HepG2 (cell line): ENCODE results near the gene STPG2. TPM values are rescaled to one million over a fixed set of nuclear protein-coding genes. Genes with fewer than 3 reads are reported as not detected.

Source experiments
- ATAC-seq: fragments of 200-7000 bp; cut with Tn5 transposase; 3 replicates; pipeline ENCODE4 v1.9.1; 2020; ENCODE audit warnings: mild to moderate bottlenecking, moderate library complexity
- BruUV-seq: library from RNA; stranded (reverse); fragments of 400-500 nt; replicated peaks from 2 replicates; lab custom pipeline; 2021; lab: Mats Ljungman, UMichigan
- CTCF ChIA-PET: fragments of 300-600 bp; formaldehyde crosslinking; extraction: SDS; loops from one replicate; lab custom pipeline; 2021; ENCODE audit warnings: low total read pairs, inconsistent platforms, low intra/inter-chr PET ratio; lab: Yijun Ruan, JAX
- POLR2A ChIA-PET: fragments of 350-600 bp; sonication (Branson Sonifier 250); formaldehyde crosslinking; loops from one replicate; lab custom pipeline; 2020; ENCODE audit warnings: antibody characterized with exemption, inconsistent platforms; lab: Yijun Ruan, JAX
- DNase-seq: peaks from one replicate; pipeline ENCODE4 v3.0.0-alpha.2; 2015; ENCODE audit warnings: low spot score
- FAIRE-seq: peaks from 3 replicates; lab custom pipeline; 2011; peaks lifted over from hg19 to GRCh38; lab: Jason Lieb, UNC
- H2AFZ ChIP-seq: one replicate; pipeline ENCODE4 v1.6.1; 2011; ENCODE audit warnings: low read length, inconsistent platforms
- H3K27ac ChIP-seq: fragments of 300-600 bp; 3 replicates; pipeline ENCODE4 v1.8.0; 2011; ENCODE audit warnings: mixed run types, mild to moderate bottlenecking, mixed read lengths, low read length, inconsistent platforms; ENCODE audit not compliant: insufficient read depth; ENCODE audit errors: extremely low read length
- H3K27me3 ChIP-seq, 2 experiments: fragments of 200-600 bp in 1 of 2; 2 replicates in 1 of 2; 3 replicates in 1 of 2; pipeline versions ENCODE4 v1.6.0 to v1.8.0; 2011; ENCODE audit warnings: low read length in 2 of 2, mild to moderate bottlenecking in 2 of 2, moderate library complexity in 2 of 2, inconsistent platforms in 1 of 2; ENCODE audit not compliant: insufficient read depth in 2 of 2, control insufficient read depth in 1 of 2
- H3K36me3 ChIP-seq, 2 experiments: fragments of 200-600 bp in 1 of 2; replicated peaks in 1 of 2; 2 replicates in 1 of 2; 3 replicates in 1 of 2; pipeline versions ENCODE4 v1.5.1 to v1.8.0; 2011; ENCODE audit warnings: low read length in 2 of 2, inconsistent platforms in 1 of 2; ENCODE audit not compliant: insufficient read depth in 2 of 2, control insufficient read depth in 1 of 2
- H3K4me1 ChIP-seq: 2 replicates; pipeline ENCODE4 v1.5.1; 2012; ENCODE audit warnings: low read length, inconsistent platforms; ENCODE audit not compliant: insufficient read depth
- H3K4me2 ChIP-seq: 2 replicates; pipeline ENCODE4 v1.6.0; 2011; ENCODE audit warnings: low read depth, low read length, inconsistent platforms
- H3K4me3 ChIP-seq, 3 experiments: fragments of 200-600 bp in 1 of 3; sonication (generic), shearing (Covaris generic) in 1 of 3; replicated peaks in 1 of 3; 2 replicates each; pipeline ENCODE4 v1.5.1; 2011 to 2016; ENCODE audit warnings: low read length in 3 of 3, inconsistent platforms in 2 of 3, low read depth in 2 of 3, mild to moderate bottlenecking in 2 of 3, control low read depth in 1 of 3, mixed read lengths in 1 of 3; ENCODE audit not compliant: insufficient read depth in 1 of 3
- H3K79me2 ChIP-seq: one replicate; pipeline ENCODE4 v1.6.1; 2011; ENCODE audit warnings: low read length, inconsistent platforms; ENCODE audit not compliant: insufficient read depth
- H3K9ac ChIP-seq: 2 replicates; pipeline ENCODE4 v1.6.0; 2011; ENCODE audit warnings: mild to moderate bottlenecking, low read depth, low read length, inconsistent platforms; ENCODE audit not compliant: insufficient read depth
- H3K9me3 ChIP-seq: 2 replicates; pipeline ENCODE4 v1.5.1; 2012; ENCODE audit warnings: mild to moderate bottlenecking, low read length
- H4K20me1 ChIP-seq: 2 replicates; pipeline ENCODE4 v1.6.0; 2011; ENCODE audit warnings: inconsistent platforms, mild to moderate bottlenecking, low read length, moderate library complexity; ENCODE audit not compliant: insufficient read depth
- CTCF ChIP-seq: sonication (generic); formaldehyde crosslinking; IDR thresholded peaks from 2 replicates; pipeline ENCODE4 v1.5.0; 2020; ENCODE audit warnings: mild to moderate bottlenecking, missing genetic modification reagents, moderate library complexity
- EHMT2 ChIP-seq: fragments of 200-600 bp; sonication (generic); IDR thresholded peaks from 2 replicates; pipeline ENCODE4 v1.7.0; 2017; ENCODE audit warnings: antibody characterized with exemption, low read depth, low read length, borderline replicate concordance
- NCOA5 ChIP-seq: sonication (generic); formaldehyde crosslinking; IDR thresholded peaks from 2 replicates; pipeline ENCODE4 v1.4.0; 2020; ENCODE audit warnings: missing genetic modification reagents
- XRCC5 ChIP-seq: fragments of 200-400 bp; formaldehyde crosslinking; optimal IDR thresholded peaks from 2 replicates; pipeline ENCODE3; 2017; ENCODE audit warnings: mild to moderate bottlenecking, low read length
- WGBS: methylation state at CpG from one replicate; pipeline ENCODE4 v1.1.6; 2017; ENCODE audit warnings: low lambda C conversion rate; 5-methylcytosine and 5-hydroxymethylcytosine counted together
- in situ Hi-C: cut with HindIII; loops from 2 replicates; pipeline ENCODE4 v1.10.0; 2017; ENCODE audit warnings: low pct_unique_long_range_greater_than_20kb; ENCODE audit not compliant: extremely low pct_ligation_motif_present
- intact Hi-C: fragments of 100-400 bp; cut with micrococcal nuclease; formaldehyde crosslinking; loops from one replicate; pipeline ENCODE4 v1.10.0; 2022; ENCODE audit not compliant: unreplicated experiment
- polyA plus RNA-seq, 8 experiments: library from polyadenylated mRNA; depleted of rRNA in 3 of 8; stranded (reverse) in 7 of 8; unstranded in 1 of 8; fragments of >200 nt; fragmentation: Illumina TruSeq in 4 of 8; extraction: Trizol in 4 of 8; gene quantifications; 2 replicates each; pipeline versions ENCODE4 v1.2.1 to v1.2.3, GENCODE V29; 2011 to 2016; ENCODE audit warnings: low read depth in 4 of 8, missing spikeins in 1 of 8, mixed read lengths in 1 of 8; ENCODE audit not compliant: insufficient read depth in 1 of 8
- total RNA-seq, 5 experiments: library from RNA; depleted of rRNA; stranded (reverse); fragments of >200 nt; fragmentation: Illumina TruSeq; extraction: Trizol; gene quantifications; 2 replicates each; pipeline ENCODE4 v1.2.3, GENCODE V29; 2016; ENCODE audit warnings: low read depth in 1 of 5

The STPG2 gene
- total and polyA plus RNA-seq, 2 of the 13 experiments (the other 11 are each of a cell fraction or from before 2014, with no cell fraction given) = 0.07 TPM; not detected in 1

GRCh38 chr4:97984545-97985131 is 158.6 kb downstream of the STPG2 start:
- H3K79me2 ChIP-seq = no peaks in the 10 kb centered on the region
- H3K4me2 ChIP-seq = no peak overlapping the region
- CTCF ChIA-PET = no interaction called here
- no TSS peak for BruUV-seq
- TF ChIP-seq CTCF (0 out of 2 replicates have a peak, but pooled peaks have one; percentile 8), EHMT2 (no peak)
- intact Hi-C loops = no loop called here
- no peaks in the 10 kb centered on the region for H3K27me3 ChIP-seq
- no peak overlapping the region for H2AFZ ChIP-seq
- no peaks in the 10 kb centered on the region for H3K9me3 ChIP-seq
- DNase-seq = no peak
- H3K9ac ChIP-seq = no peak overlapping the region
- ATAC-seq = no peak
- WGBS = 11% methylated on average over 5 of the region's 5 CpGs
- H4K20me1 ChIP-seq = no peaks in the 10 kb centered on the region
- no peak overlapping the region for H3K27ac ChIP-seq
- no peaks in the 10 kb centered on the region for H3K4me1 ChIP-seq
- in situ Hi-C loops = no loop called here
- no peak for FAIRE-seq
- H3K4me3 ChIP-seq = no peak overlapping the region
- no peaks in the 10 kb centered on the region for H3K36me3 ChIP-seq
- POLR2A ChIA-PET = no interaction called here

DNA sequence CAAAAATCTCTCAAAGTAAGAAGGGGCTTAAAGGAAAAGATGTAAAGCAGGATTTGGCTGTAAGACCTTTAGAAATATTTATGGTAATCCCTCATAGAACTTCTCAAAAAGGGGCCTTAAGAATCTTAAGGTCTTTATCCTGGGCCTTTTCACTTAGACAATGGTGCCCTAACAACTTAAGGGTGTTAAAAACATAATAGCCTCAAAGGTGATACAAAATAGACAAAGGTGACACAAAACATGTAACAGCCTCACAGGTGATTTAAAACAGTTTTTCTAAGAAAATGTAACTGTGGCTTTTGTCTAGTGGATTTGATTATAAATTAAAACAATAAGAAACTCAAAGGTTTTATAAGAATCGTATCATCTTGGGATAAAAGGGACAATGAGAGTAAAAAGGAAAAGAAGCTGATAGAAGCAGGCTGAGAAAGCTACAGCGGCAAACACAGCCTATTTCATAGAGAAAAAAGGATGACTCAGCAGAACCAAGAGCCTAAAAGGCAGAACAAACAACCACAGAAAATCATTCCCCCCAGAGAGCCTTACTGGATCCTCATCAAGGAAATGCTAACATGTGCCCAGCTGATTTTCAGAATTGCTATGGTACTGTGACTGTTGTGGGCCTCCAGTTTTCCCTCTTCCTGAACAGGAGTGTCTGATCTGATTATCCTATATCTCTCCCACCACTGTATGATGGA is 164.3 kb downstream of the STPG2 start:
- no TSS peak for BruUV-seq
- ATAC-seq = no peak
- H3K4me1 ChIP-seq = no peaks in the 10 kb centered on the region
- H3K27ac ChIP-seq = no peak overlapping the region
- FAIRE-seq = no peak
- intact Hi-C loops (loop anchor here (5.0 kb wide), 1 partner anchor 1477 kb away; no protein-coding TSS in a partner anchor), in situ Hi-C loops (no loop called here)
- WGBS = 0% methylated on average over 2 of the region's 2 CpGs
- no peak overlapping the region for H3K4me2 ChIP-seq
- H3K36me3 ChIP-seq = no peaks in the 10 kb centered on the region
- H3K9me3 ChIP-seq = peaks cover 9% of the 10 kb centered on the region
- ChIA-PET CTCF (no interaction called here), POLR2A (no interaction called here)
- no peak overlapping the region for H3K9ac ChIP-seq
- no peaks in the 10 kb centered on the region for H4K20me1 ChIP-seq
- TF ChIP-seq NCOA5 (CRISPR knock-in tag) (no peak), XRCC5 (no peak)
- no peak overlapping the region for H2AFZ ChIP-seq
- H3K27me3 ChIP-seq = no peaks in the 10 kb centered on the region
- no peak overlapping the region for H3K4me3 ChIP-seq
- no peaks in the 10 kb centered on the region for H3K79me2 ChIP-seq
- no peak for DNase-seq
